Suprapubic skin (tissue), 3 donors: ENCODE data around the gene TIAM1.

Experiments
- CTCF ChIP-seq, 2 donors: fragments of 200-600 bp in 1 of 2; fragments of 450-650 bp in 1 of 2; sonication (generic) in 1 of 2; IDR thresholded peaks; one replicate each; pipeline ENCODE4 v1.5.1; 2016 to 2019; ENCODE audit warnings: antibody characterized with exemption in 2 of 2, mild to moderate bottlenecking in 1 of 2, moderate library complexity in 1 of 2
- POLR2A ChIP-seq, 2 donors: fragments of 450-650 bp; IDR thresholded peaks; one replicate each; pipeline ENCODE4 v1.6.1; 2017; ENCODE audit warnings: antibody characterized with exemption in 2 of 2, mild to moderate bottlenecking in 2 of 2, moderate library complexity in 2 of 2

- TF ChIP-seq CTCF (IDR thresholded peaks at IDR 0.05) (no peak), POLR2A (IDR thresholded peaks at IDR 0.05) (no peak)
Measured at GRCh38 chr21:31128234-31128633, 215.8 kb downstream of the TIAM1 start.
